Esophagus muscularis mucosa (tissue), 3 donors: ENCODE measurements around the gene NELFB.

ENCODE experiments used
- POLR2AphosphoS5 ChIP-seq, 2 donors: sonication (generic); formaldehyde crosslinking; IDR thresholded peaks; one replicate each; pipeline ENCODE4 v1.6.1; 2017; ENCODE audit warnings: antibody characterized with exemption in 2 of 2
- TF ChIP-seq, protein P1 (sequence below), 3 experiments: fragments of 200-600 bp in 2 of 3; fragments of 450-650 bp in 1 of 3; sonication (generic) in 2 of 3; IDR thresholded peaks; one replicate each; pipeline ENCODE4 v1.5.1; 2017 to 2019; ENCODE audit warnings: antibody characterized with exemption in 3 of 3, mild to moderate bottlenecking in 2 of 3, moderate library complexity in 1 of 3

DNA sequence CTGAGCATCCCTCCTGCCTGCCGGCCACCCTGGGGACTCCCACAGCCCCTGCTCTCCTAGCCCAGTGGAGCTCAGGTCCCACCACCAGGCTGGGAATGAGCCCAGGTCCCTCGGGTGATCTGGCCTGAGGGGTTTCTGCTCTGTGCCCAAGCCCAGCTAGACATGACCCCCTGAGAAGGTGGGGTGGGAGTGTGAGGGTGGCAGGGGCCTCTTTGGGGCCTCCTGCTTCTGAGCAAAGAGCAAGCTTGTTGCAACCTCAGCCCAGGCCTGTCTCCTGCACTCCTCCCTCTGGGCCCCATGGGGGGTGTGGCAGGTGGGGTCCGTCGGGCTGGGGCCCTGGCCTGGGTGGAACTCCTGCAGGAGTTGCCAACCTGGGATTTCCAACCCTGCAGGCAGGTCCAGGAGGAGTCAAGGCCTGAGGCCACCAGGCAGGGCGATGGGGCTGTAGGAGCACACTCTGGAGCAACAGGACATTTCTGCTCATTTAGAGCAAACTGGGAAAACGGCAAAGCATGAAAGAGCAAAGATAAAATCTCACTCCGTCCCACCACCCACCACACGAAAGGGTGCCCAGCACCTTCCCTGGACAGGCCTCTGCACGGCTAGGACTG, 58.3 kb downstream of the NELFB start:
- TF ChIP-seq POLR2AphosphoS5 (IDR thresholded peaks at IDR 0.05), result no peak
- TF ChIP-seq, protein P1, sequence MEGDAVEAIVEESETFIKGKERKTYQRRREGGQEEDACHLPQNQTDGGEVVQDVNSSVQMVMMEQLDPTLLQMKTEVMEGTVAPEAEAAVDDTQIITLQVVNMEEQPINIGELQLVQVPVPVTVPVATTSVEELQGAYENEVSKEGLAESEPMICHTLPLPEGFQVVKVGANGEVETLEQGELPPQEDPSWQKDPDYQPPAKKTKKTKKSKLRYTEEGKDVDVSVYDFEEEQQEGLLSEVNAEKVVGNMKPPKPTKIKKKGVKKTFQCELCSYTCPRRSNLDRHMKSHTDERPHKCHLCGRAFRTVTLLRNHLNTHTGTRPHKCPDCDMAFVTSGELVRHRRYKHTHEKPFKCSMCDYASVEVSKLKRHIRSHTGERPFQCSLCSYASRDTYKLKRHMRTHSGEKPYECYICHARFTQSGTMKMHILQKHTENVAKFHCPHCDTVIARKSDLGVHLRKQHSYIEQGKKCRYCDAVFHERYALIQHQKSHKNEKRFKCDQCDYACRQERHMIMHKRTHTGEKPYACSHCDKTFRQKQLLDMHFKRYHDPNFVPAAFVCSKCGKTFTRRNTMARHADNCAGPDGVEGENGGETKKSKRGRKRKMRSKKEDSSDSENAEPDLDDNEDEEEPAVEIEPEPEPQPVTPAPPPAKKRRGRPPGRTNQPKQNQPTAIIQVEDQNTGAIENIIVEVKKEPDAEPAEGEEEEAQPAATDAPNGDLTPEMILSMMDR (IDR thresholded peaks at IDR 0.05), result no peak
